ENCODE results near the gene CD68. TPM values are rescaled to one million over a fixed set of nuclear protein-coding genes. Genes with fewer than 3 reads are reported as not detected.

The CD68 gene
- total and polyA plus RNA-seq, 2 experiments from 2014 or later, result 0.23 to 0.39 TPM

DNA sequence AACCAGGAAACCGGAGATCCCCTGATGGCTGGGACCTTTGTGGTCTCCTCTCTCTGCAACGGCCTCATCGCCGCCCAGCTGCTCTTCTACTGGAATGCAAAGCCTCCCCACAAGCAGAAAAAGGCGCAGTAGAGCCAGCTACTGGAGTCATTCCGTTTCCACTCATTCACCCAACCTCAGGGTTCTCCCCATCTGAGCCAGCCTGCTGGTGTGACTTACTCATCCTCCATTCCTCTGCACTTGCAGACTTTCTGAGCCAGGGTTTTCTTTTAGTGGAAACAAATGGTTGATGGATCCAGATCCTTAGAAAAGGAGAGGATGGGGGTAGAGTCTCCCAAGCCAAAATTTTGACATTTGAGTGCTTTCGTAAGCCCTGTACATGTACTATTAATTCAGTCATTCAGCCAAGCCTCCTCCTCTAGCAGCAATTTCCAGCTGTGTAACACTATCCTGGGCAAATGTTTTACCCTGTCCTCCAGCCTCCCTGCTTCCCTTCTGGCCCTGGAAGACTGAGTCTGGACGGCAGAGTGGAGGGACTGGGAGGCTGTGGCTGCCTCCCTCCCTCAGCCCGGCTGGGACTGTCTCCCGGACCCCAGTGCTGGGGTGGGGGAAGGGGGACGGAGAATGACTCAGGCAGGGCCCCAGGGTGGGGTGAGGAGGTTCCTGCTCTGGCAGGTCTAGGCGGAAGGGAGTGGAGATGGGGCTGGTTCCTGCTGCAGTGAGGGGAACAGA is 8.1 kb downstream of the CD68 start:
- no peak overlapping the region for H3K27ac ChIP-seq
- peaks cover 9% of the 10 kb centered on the region for H3K36me3 ChIP-seq
- DNase-seq (ENCODE audit: low read depth in 1 of 2, low spot score in 1 of 2), result peak in 1 of 2 donors; percentile 76
- H3K9me3 ChIP-seq (ENCODE audit: low read depth), result no peaks in the 10 kb centered on the region
- H3K27me3 ChIP-seq, result no peaks in the 10 kb centered on the region
- H3K4me3 ChIP-seq, result no peak overlapping the region
- H3K4me1 ChIP-seq (ENCODE audit: low read depth), result peaks cover 15% of the 10 kb centered on the region
- no peak for TF ChIP-seq CTCF (IDR thresholded peaks at IDR 0.05; ENCODE audit: low read depth, low read length)

- Histone ChIP-seq H3K27me3 (no peaks in the 10 kb centered on the region), H3K27ac (no peak overlapping the region), H3K36me3 (peaks cover 19% of the 10 kb centered on the region), H3K4me1 (ENCODE audit: low read depth) (peaks cover 7% of the 10 kb centered on the region), H3K9me3 (ENCODE audit: low read depth) (no peaks in the 10 kb centered on the region), H3K4me3 (no peak overlapping the region)
- DNase-seq (ENCODE audit: low read depth in 1 of 2, low spot score in 1 of 2), result no peak
- TF ChIP-seq CTCF (IDR thresholded peaks at IDR 0.05; ENCODE audit: low read depth, low read length), result no peak
Measured at GRCh38 chr17:7588553-7589203, 9.2 kb downstream of the CD68 start.

- TF ChIP-seq CTCF (IDR thresholded peaks at IDR 0.05; ENCODE audit: low read depth, low read length), result peak; percentile 83
- DNase-seq (ENCODE audit: low read depth in 1 of 2, low spot score in 1 of 2), result peak; percentile 85 to 88
- no peak overlapping the region for H3K27ac ChIP-seq
- H3K9me3 ChIP-seq (ENCODE audit: low read depth), result no peaks in the 10 kb centered on the region
- peaks cover 6% of the 10 kb centered on the region for H3K4me1 ChIP-seq (ENCODE audit: low read depth)
- H3K36me3 ChIP-seq, result peaks cover 25% of the 10 kb centered on the region
- H3K4me3 ChIP-seq, result no peak overlapping the region
- H3K27me3 ChIP-seq, result no peaks in the 10 kb centered on the region
Measured at GRCh38 chr17:7589204-7589868, 9.9 kb downstream of the CD68 start.

- no peak for TF ChIP-seq CTCF (IDR thresholded peaks at IDR 0.05; ENCODE audit: low read depth, low read length)
- Histone ChIP-seq H3K4me3 (no peak within 1 kb of the TSS), H3K27ac (peak within 1 kb of the TSS; percentile 57), H3K4me1 (ENCODE audit: low read depth) (no peaks in the 10 kb centered on the region), H3K9me3 (ENCODE audit: low read depth) (no peaks in the 10 kb centered on the region), H3K27me3 (no peaks in the 10 kb centered on the region), H3K36me3 (peaks cover 31% of the 10 kb centered on the region)
- DNase-seq (ENCODE audit: low read depth in 1 of 2, low spot score in 1 of 2), result no peak
Measured at GRCh38 chr17:7589891-7590691, 10.7 kb downstream of the CD68 start, which contains the start of gene SOX15. TSS of gene SOX15 (minus strand) at chr17:7590094. CDS start at chr17:7589676, 418 bp downstream.

- H3K9me3 ChIP-seq (ENCODE audit: low read depth), result no peaks in the 10 kb centered on the region
- peak overlapping the region; percentile 57 for H3K27ac ChIP-seq
- peaks cover 37% of the 10 kb centered on the region for H3K36me3 ChIP-seq
- DNase-seq (ENCODE audit: low read depth in 1 of 2, low spot score in 1 of 2), result no peak
- TF ChIP-seq CTCF (IDR thresholded peaks at IDR 0.05; ENCODE audit: low read depth, low read length), result no peak
- no peaks in the 10 kb centered on the region for H3K4me1 ChIP-seq (ENCODE audit: low read depth)
- H3K4me3 ChIP-seq, result no peak overlapping the region
- no peaks in the 10 kb centered on the region for H3K27me3 ChIP-seq
Measured at GRCh38 chr17:7590743-7591142, 11.3 kb downstream of the CD68 start.
